ENCODE data around the gene PODXL2.
"Not testable (repeated sequence)": the region's sequence is repeated elsewhere in the genome, so short reads cannot be mapped to it uniquely, and the experiment has no call there.

GRCh38 chr3:127704840-127705239 lies 75.9 kb downstream of the PODXL2 start:
- not testable (repeated sequence) for TF ChIP-seq CTCF (IDR thresholded peaks at IDR 0.05; ENCODE audit: borderline replicate concordance, extremely low read depth, low read length, poor library complexity, severe bottlenecking); EZH2 (IDR thresholded peaks at IDR 0.05; ENCODE audit: borderline replicate concordance, low read depth, low read length, severe bottlenecking)

All from DND-41 (cell line).